B cell (primary cell): ENCODE data around the gene PLEKHO2. TPM values are rescaled to one million over a fixed set of nuclear protein-coding genes. Genes with fewer than 3 reads are reported as not detected.

ENCODE experiments used
- ATAC-seq: fragments of 200-7000 bp; cut with Tn5 transposase; one replicate; pipeline ENCODE4 v1.10.0; 2021; ENCODE audit warnings: low read depth, mild to moderate bottlenecking, moderate number of reproducible peaks, moderate library complexity
- CTCF ChIA-PET: fragments of 350-600 bp; sonication (Branson Sonifier 250); formaldehyde crosslinking; loops from one replicate; lab custom pipeline; 2021; ENCODE audit warnings: antibody characterized with exemption, inconsistent platforms; lab: Charles Lee
- POLR2A ChIA-PET: fragments of 350-600 bp; sonication (Branson Sonifier 250); formaldehyde crosslinking; loops from one replicate; lab custom pipeline; 2021; ENCODE audit warnings: antibody characterized with exemption; lab: Charles Lee
- DNase-seq: peaks from one replicate; pipeline ENCODE4 v3.0.0; 2013
- H2AFZ ChIP-seq: 2 replicates; pipeline ENCODE4 v1.6.1; 2012; ENCODE audit warnings: mild to moderate bottlenecking, low read depth, low read length; ENCODE audit not compliant: insufficient read depth, poor library complexity, severe bottlenecking
- H3K27ac ChIP-seq, 2 donors: 1 replicate in 1 of 2; 2 replicates in 1 of 2; pipeline ENCODE4 v1.5.1; 2012 to 2013; ENCODE audit warnings: low read length in 2 of 2, mild to moderate bottlenecking in 2 of 2, moderate library complexity in 1 of 2
- H3K27me3 ChIP-seq, 4 experiments: fragments of 200-600 bp in 1 of 4; sonication (generic) in 1 of 4; replicated peaks in 1 of 4; 1 replicate in 2 of 4; 2 replicates in 2 of 4; pipeline versions ENCODE4 v1.6.1 to v1.7.0; 2013 to 2016; ENCODE audit warnings: low read length in 3 of 4, mild to moderate bottlenecking in 2 of 4, mixed read lengths in 1 of 4, moderate library complexity in 1 of 4; ENCODE audit not compliant: insufficient read depth in 4 of 4, control insufficient read depth in 3 of 4; ENCODE audit errors: control extremely low read depth in 1 of 4
- H3K36me3 ChIP-seq, 2 experiments: replicated peaks in 1 of 2; 1 replicate in 1 of 2; 2 replicates in 1 of 2; pipeline versions ENCODE4 v1.6.1 to v1.7.1; 2013; ENCODE audit warnings: low read length in 1 of 2; ENCODE audit not compliant: insufficient read depth in 2 of 2, control insufficient read depth in 1 of 2; ENCODE audit errors: control extremely low read depth in 1 of 2, extremely low read depth in 1 of 2
- H3K4me1 ChIP-seq, 2 donors: fragments of 200-600 bp in 1 of 2; sonication (generic) in 1 of 2; 1 replicate in 1 of 2; 2 replicates in 1 of 2; pipeline versions ENCODE4 v1.5.1 to v1.6.1; 2013 to 2017; ENCODE audit warnings: low read length in 2 of 2; ENCODE audit not compliant: control insufficient read depth in 2 of 2, insufficient read depth in 2 of 2
- H3K4me2 ChIP-seq: replicated peaks from 2 replicates; pipeline ENCODE3; 2012; ENCODE audit warnings: mild to moderate bottlenecking, low read depth, low read length; ENCODE audit not compliant: poor library complexity, severe bottlenecking
- H3K4me3 ChIP-seq, 5 experiments: fragments of 200-600 bp in 1 of 5; sonication (generic) in 1 of 5; 1 replicate in 3 of 5; 2 replicates in 2 of 5; pipeline versions ENCODE4 v1.5.1 to v1.7.0; 2011 to 2016; ENCODE audit warnings: low read length in 4 of 5, mild to moderate bottlenecking in 4 of 5, low read depth in 2 of 5, control low read depth in 1 of 5, moderate library complexity in 1 of 5; ENCODE audit not compliant: insufficient read depth in 1 of 5; ENCODE audit errors: control extremely low read depth in 1 of 5, extremely low read depth in 1 of 5
- H3K79me2 ChIP-seq: fragments of 200-600 bp; sonication (generic); one replicate; pipeline ENCODE4 v1.6.0; 2016; ENCODE audit warnings: low read length; ENCODE audit not compliant: control insufficient read depth, insufficient read depth
- H3K9ac ChIP-seq: fragments of 200-600 bp; sonication (generic); 2 replicates; pipeline ENCODE4 v1.6.1; 2017; ENCODE audit warnings: mild to moderate bottlenecking, low read length, moderate library complexity
- H3K9me3 ChIP-seq, 3 donors: one replicate each; pipeline versions ENCODE4 v1.6.1 to v1.7.1; 2013; ENCODE audit warnings: low read length in 2 of 3; ENCODE audit not compliant: control insufficient read depth in 2 of 3, insufficient read depth in 1 of 3; ENCODE audit errors: control extremely low read depth in 1 of 3
- H4K20me1 ChIP-seq: 2 replicates; pipeline ENCODE4 v1.6.0; 2012; ENCODE audit warnings: mild to moderate bottlenecking, low read length; ENCODE audit not compliant: insufficient read depth, control insufficient read depth, poor library complexity, severe bottlenecking
- H3K27ac Mint-ChIP-seq: one replicate; pipeline ENCODE4 v1.8.0; 2021; ENCODE audit warnings: mixed read lengths
- H3K27me3 Mint-ChIP-seq: one replicate; pipeline ENCODE4 v1.8.0; 2021; ENCODE audit warnings: mixed read lengths
- H3K4me1 Mint-ChIP-seq: one replicate; pipeline ENCODE4 v1.8.0; 2021; ENCODE audit warnings: mixed read lengths
- H3K4me3 Mint-ChIP-seq: one replicate; pipeline ENCODE4 v1.8.0; 2021; ENCODE audit warnings: mixed read lengths
- H3K9me3 Mint-ChIP-seq: one replicate; pipeline ENCODE4 v1.8.0; 2022; ENCODE audit warnings: mixed read lengths; ENCODE audit not compliant: insufficient read depth
- EZH2 ChIP-seq: IDR thresholded peaks from 2 replicates; pipeline ENCODE4 v1.6.1; 2012; ENCODE audit warnings: borderline replicate concordance, low read depth, mild to moderate bottlenecking, moderate library complexity, low read length; ENCODE audit not compliant: insufficient read depth, poor library complexity, severe bottlenecking
- WGBS: methylation state at CpG from one replicate; pipeline ENCODE4 v1.1.5; 2013; ENCODE audit warnings: missing lambda C conversion rate; ENCODE audit not compliant: insufficient coverage; 5-methylcytosine and 5-hydroxymethylcytosine counted together
- intact Hi-C: fragments of 100-400 bp; cut with micrococcal nuclease; formaldehyde crosslinking; loops from one replicate; pipeline ENCODE4 v1.10.0; 2022
- polyA plus RNA-seq: library from polyadenylated mRNA; depleted of rRNA; stranded (reverse); fragments of >200 nt; gene quantifications from 2 replicates; pipeline ENCODE4 v1.2.3, GENCODE V29; 2012
- total RNA-seq, 2 donors: library from RNA; stranded (reverse); fragments of 120-200 nt in 1 of 2; gene quantifications; 1 replicate in 1 of 2; 2 replicates in 1 of 2; pipeline versions ENCODE4 v1.2.3 to v1.2.4, GENCODE V29; 2013 to 2022
- TF ChIP-seq, protein P1 (sequence below): fragments of 200-600 bp; IDR thresholded peaks from one replicate; pipeline ENCODE4 v1.8.0; 2022; ENCODE audit warnings: antibody characterized with exemption, mild to moderate bottlenecking

PLEKHO2 gene
- total and polyA plus RNA-seq, 2 donors (not counting 1 experiment from before 2014, with no cell fraction given): 13.7 to 23.1 TPM

DNA sequence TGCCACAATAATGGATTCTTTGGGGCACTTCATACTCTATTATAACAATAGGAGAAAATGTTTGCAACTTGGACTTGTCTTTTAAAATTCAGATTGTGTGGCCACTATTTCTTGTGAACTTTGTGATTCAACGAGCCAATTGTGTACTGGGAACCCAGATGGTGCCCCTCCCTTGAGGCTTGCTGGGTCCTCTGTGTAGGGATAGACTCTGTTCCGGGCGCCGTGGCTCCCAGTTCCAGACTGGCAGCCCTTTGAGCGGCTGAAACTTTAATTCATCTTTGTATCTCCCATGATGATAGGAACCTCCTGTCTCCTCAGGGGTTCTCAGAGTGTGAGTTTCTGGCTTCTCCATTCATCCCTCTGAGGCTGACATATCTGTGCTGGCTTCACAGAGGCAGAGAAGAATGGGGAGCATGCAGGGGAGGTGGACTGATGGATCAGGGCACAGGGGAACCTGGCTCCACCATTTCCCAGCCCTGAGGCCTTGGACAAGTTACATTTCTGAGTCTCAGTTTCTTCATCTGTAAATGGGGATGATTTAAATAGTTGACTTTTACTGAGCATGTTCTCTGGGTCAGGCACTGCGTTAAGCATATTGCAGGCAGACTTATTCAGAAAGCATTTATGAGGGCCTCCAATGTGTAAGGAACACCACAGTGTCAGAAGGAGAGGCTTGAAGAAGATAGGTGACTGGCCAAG, 54.8 kb downstream of the PLEKHO2 start:
- peak overlapping the region; percentile 99 for H3K27ac Mint-ChIP-seq

More for the DNA sequence above, 54.8 kb downstream of the PLEKHO2 start:
- peak overlapping the region; percentile 95 for H3K4me2 ChIP-seq
- H3K4me1 Mint-ChIP-seq: peaks cover 64% of the 10 kb centered on the region
- H3K9me3 Mint-ChIP-seq: peaks cover 2% of the 10 kb centered on the region
- H3K27me3 ChIP-seq: no peaks in the 10 kb centered on the region
- H3K36me3 ChIP-seq: no peaks in the 10 kb centered on the region
- POLR2A ChIA-PET: no interaction called here
- H4K20me1 ChIP-seq: no peaks in the 10 kb centered on the region
- peak overlapping the region; percentile 86 to 94 for H3K27ac ChIP-seq
- peak overlapping the region; percentile 71 for H2AFZ ChIP-seq
- CTCF ChIA-PET: interaction anchor here (1.0 to 7.1 kb wide), 8 partner anchors 8 to 168 kb away, joined by 3 to 81 read pairs (median 17); partner anchors contain the start of gene PLEKHO2
- no peaks in the 10 kb centered on the region for H3K27me3 Mint-ChIP-seq
- intact Hi-C loops: loop anchor here (10.0 kb wide), 1 partner anchor 288 kb away; the partner anchor contains the start of gene CLPX
- ATAC-seq (no peak), DNase-seq (no peak)
- H3K79me2 ChIP-seq: no peaks in the 10 kb centered on the region
- H3K4me3 Mint-ChIP-seq: peak overlapping the region; percentile 90
- peaks cover 1 to 7% (median 5%) of the 10 kb centered on the region in 3 donors for H3K9me3 ChIP-seq
- 87% methylated on average over 5 of the region's 6 CpGs for WGBS
- H3K4me3 ChIP-seq: peak overlapping the region in 1 of 5 experiments; percentile 71
- peak overlapping the region; percentile 73 for H3K9ac ChIP-seq
- peaks cover 44 to 57% of the 10 kb centered on the region in 2 donors for H3K4me1 ChIP-seq
- TF ChIP-seq EZH2: no peak
- TF ChIP-seq, protein P1, sequence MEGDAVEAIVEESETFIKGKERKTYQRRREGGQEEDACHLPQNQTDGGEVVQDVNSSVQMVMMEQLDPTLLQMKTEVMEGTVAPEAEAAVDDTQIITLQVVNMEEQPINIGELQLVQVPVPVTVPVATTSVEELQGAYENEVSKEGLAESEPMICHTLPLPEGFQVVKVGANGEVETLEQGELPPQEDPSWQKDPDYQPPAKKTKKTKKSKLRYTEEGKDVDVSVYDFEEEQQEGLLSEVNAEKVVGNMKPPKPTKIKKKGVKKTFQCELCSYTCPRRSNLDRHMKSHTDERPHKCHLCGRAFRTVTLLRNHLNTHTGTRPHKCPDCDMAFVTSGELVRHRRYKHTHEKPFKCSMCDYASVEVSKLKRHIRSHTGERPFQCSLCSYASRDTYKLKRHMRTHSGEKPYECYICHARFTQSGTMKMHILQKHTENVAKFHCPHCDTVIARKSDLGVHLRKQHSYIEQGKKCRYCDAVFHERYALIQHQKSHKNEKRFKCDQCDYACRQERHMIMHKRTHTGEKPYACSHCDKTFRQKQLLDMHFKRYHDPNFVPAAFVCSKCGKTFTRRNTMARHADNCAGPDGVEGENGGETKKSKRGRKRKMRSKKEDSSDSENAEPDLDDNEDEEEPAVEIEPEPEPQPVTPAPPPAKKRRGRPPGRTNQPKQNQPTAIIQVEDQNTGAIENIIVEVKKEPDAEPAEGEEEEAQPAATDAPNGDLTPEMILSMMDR: no peak
